Ascending aorta (tissue), 2 donors: ENCODE measurements around the gene ADGRL3. TPM values are rescaled to one million over a fixed set of nuclear protein-coding genes. Genes with fewer than 3 reads are reported as not detected.

Source experiments
- DNase-seq, 2 donors: peaks; one replicate each; pipeline ENCODE4 v3.0.0-alpha.2; 2019; ENCODE audit warnings: low spot score in 2 of 2
- H3K27ac ChIP-seq, 2 donors: fragments of 200-600 bp; sonication (generic); one replicate each; pipeline ENCODE4 v1.5.1; 2016 to 2017; ENCODE audit warnings: mild to moderate bottlenecking in 1 of 2
- H3K27me3 ChIP-seq: fragments of 200-600 bp; sonication (generic); one replicate; pipeline ENCODE4 v1.5.1; 2017
- H3K36me3 ChIP-seq, 2 donors: fragments of 200-600 bp; sonication (generic); one replicate each; pipeline ENCODE4 v1.5.1; 2016
- H3K4me1 ChIP-seq, 2 donors: fragments of 200-600 bp; sonication (generic); one replicate each; pipeline ENCODE4 v1.5.1; 2016 to 2017; ENCODE audit warnings: mild to moderate bottlenecking in 1 of 2
- H3K4me3 ChIP-seq, 2 donors: fragments of 200-600 bp; sonication (generic); one replicate each; pipeline ENCODE4 v1.5.1; 2016 to 2017; ENCODE audit warnings: mild to moderate bottlenecking in 1 of 2
- H3K9me3 ChIP-seq, 2 donors: fragments of 200-600 bp; sonication (generic); one replicate each; pipeline ENCODE4 v1.5.1; 2016
- CTCF ChIP-seq, 3 experiments: fragments of 200-600 bp in 2 of 3; fragments of 450-650 bp in 1 of 3; sonication (generic) in 2 of 3; IDR thresholded peaks; one replicate each; pipeline ENCODE4 v1.5.1; 2016 to 2019; ENCODE audit warnings: antibody characterized with exemption in 3 of 3, mild to moderate bottlenecking in 1 of 3, moderate library complexity in 1 of 3
- intact Hi-C: fragments of 100-400 bp; cut with DNase I; formaldehyde crosslinking; loops from one replicate; pipeline ENCODE4 v1.15.1; 2023
- total RNA-seq: library from RNA; depleted of rRNA; stranded (reverse); fragments of >200 nt; gene quantifications from one replicate; pipeline ENCODE4 v1.1.0, GENCODE V29; 2016

The ADGRL3 gene
- total RNA-seq, 1 donor from 2014 or later: 22.2 TPM

GRCh38 chr4:61773655-61774245, 573.6 kb downstream of the ADGRL3 start:
- TF ChIP-seq CTCF (IDR thresholded peaks at IDR 0.05): no peak
- Histone ChIP-seq H3K9me3 (no peaks in the 10 kb centered on the region), H3K4me3 (no peak overlapping the region), H3K36me3 (no peaks in the 10 kb centered on the region), H3K27me3 (no peaks in the 10 kb centered on the region), H3K4me1 (no peaks in the 10 kb centered on the region), H3K27ac (no peak overlapping the region)
- intact Hi-C loops: no loop called here
- DNase-seq: no peak

GRCh38 chr4:61782133-61782532, 582.0 kb downstream of the ADGRL3 start:
- no peak for DNase-seq
- intact Hi-C loops: no loop called here
- no peak for TF ChIP-seq CTCF (IDR thresholded peaks at IDR 0.05)
- no peaks in the 10 kb centered on the region for H3K4me1 ChIP-seq
- no peaks in the 10 kb centered on the region for H3K36me3 ChIP-seq
- H3K9me3 ChIP-seq: no peaks in the 10 kb centered on the region
- no peak overlapping the region for H3K4me3 ChIP-seq
- H3K27ac ChIP-seq: no peak overlapping the region
- no peaks in the 10 kb centered on the region for H3K27me3 ChIP-seq

GRCh38 chr4:61783050-61783449, 582.9 kb downstream of the ADGRL3 start:
- intact Hi-C loops: no loop called here

GRCh38 chr4:61785761-61786160, 585.6 kb downstream of the ADGRL3 start:
- intact Hi-C loops: no loop called here
- no peak for TF ChIP-seq CTCF (IDR thresholded peaks at IDR 0.05)

More at GRCh38 chr4:61783050-61783449, 582.9 kb downstream of the ADGRL3 start:
- Histone ChIP-seq H3K27ac (no peak overlapping the region), H3K27me3 (no peaks in the 10 kb centered on the region), H3K4me3 (no peak overlapping the region), H3K36me3 (no peaks in the 10 kb centered on the region), H3K9me3 (no peaks in the 10 kb centered on the region), H3K4me1 (no peaks in the 10 kb centered on the region)
- no peak for TF ChIP-seq CTCF (IDR thresholded peaks at IDR 0.05)
- no peak for DNase-seq

GRCh38 chr4:61786211-61786610, 586.1 kb downstream of the ADGRL3 start:
- no peak overlapping the region for H3K4me3 ChIP-seq
- no peaks in the 10 kb centered on the region for H3K36me3 ChIP-seq
- intact Hi-C loops: no loop called here
- H3K9me3 ChIP-seq: no peaks in the 10 kb centered on the region
- H3K4me1 ChIP-seq: no peaks in the 10 kb centered on the region
- TF ChIP-seq CTCF (IDR thresholded peaks at IDR 0.05): no peak
- no peaks in the 10 kb centered on the region for H3K27me3 ChIP-seq
- H3K27ac ChIP-seq: no peak overlapping the region
- no peak for DNase-seq

More at GRCh38 chr4:61785761-61786160, 585.6 kb downstream of the ADGRL3 start:
- DNase-seq: no peak
- Histone ChIP-seq H3K27me3 (no peaks in the 10 kb centered on the region), H3K27ac (no peak overlapping the region), H3K4me1 (no peaks in the 10 kb centered on the region), H3K9me3 (no peaks in the 10 kb centered on the region), H3K36me3 (no peaks in the 10 kb centered on the region), H3K4me3 (no peak overlapping the region)

- Histone ChIP-seq H3K36me3 (no peaks in the 10 kb centered on the region), H3K4me3 (no peak overlapping the region), H3K4me1 (no peaks in the 10 kb centered on the region), H3K27ac (no peak overlapping the region), H3K9me3 (no peaks in the 10 kb centered on the region), H3K27me3 (no peaks in the 10 kb centered on the region)
- DNase-seq: no peak
- intact Hi-C loops: no loop called here
- no peak for TF ChIP-seq CTCF (IDR thresholded peaks at IDR 0.05)
These were observed 595.9 kb downstream of the ADGRL3 start for GRCh38 chr4:61795998-61796397.
